Testis (tissue), 2 donors: ENCODE data around the gene SNTG2.

Source experiments
- CTCF ChIP-seq, 3 experiments: fragments of 450-650 bp in 2 of 3; fragments of 200-600 bp in 1 of 3; sonication (generic) in 1 of 3; IDR thresholded peaks; one replicate each; pipeline ENCODE4 v1.5.1; 2016 to 2019; ENCODE audit warnings: antibody characterized with exemption in 3 of 3, mild to moderate bottlenecking in 2 of 3, moderate library complexity in 1 of 3
- POLR2A ChIP-seq: fragments of 450-650 bp; IDR thresholded peaks from one replicate; pipeline ENCODE4 v1.6.1; 2017; ENCODE audit warnings: antibody characterized with exemption, mild to moderate bottlenecking, moderate library complexity

DNA sequence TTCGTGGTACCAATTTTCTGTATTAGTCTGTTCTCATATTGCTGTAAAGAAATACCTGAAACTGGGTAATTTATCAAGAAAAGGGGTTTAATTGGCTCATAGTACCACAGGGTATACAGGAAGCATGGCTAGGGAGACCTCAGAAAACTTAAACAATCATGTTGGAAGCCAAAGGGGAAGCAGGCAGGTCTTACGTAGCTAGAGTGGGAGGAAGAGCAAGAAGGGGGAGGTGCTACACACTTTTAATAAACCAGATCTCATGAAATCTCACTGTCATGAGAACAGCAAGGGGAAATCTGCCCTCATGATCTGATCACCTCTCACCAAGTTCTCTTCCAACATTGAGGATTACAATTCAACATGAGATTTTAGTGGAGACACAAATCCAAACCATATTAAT, 235.8 kb downstream of the SNTG2 start:
- TF ChIP-seq CTCF (IDR thresholded peaks at IDR 0.05), result no peak
- no peak for TF ChIP-seq POLR2A
